Posterior vena cava (tissue), 2 donors: Measurements from ENCODE around the gene HBB. TPM values are rescaled to one million over a fixed set of nuclear protein-coding genes. Genes with fewer than 3 reads are reported as not detected.

ENCODE experiments used
- DNase-seq: peaks from one replicate; pipeline ENCODE4 v3.0.0-alpha.2; 2020; ENCODE audit warnings: low spot score
- intact Hi-C, 2 donors: fragments of 100-400 bp; cut with DNase I; formaldehyde crosslinking; loops; one replicate each; pipeline versions ENCODE4 v1.14.1 to v1.14.2; 2022 to 2023
- total RNA-seq, 2 donors: library from RNA; stranded (reverse); fragmentation: NEBNext Ultra II Directional; extraction: Animal tissue kit (Norgen Biotek cat#: 25700); gene quantifications; one replicate each; pipeline ENCODE4 v1.2.1, GENCODE V29; 2021
- donor health status: DM: yes; HTN: yes; CAD: no.
- donor health status: DM: yes; HTN: yes; CAD: no.

The HBB gene
- total RNA-seq, 2 donors from 2014 or later, result 1,053 to 3,910 TPM

GRCh38 chr11:5231111-5231510 is 4.2 kb upstream of the HBB start:
- intact Hi-C loops, result no loop called here

GRCh38 chr11:5230266-5230665 is 3.4 kb upstream of the HBB start:
- intact Hi-C loops, result no loop called here
- no peak for DNase-seq

More at GRCh38 chr11:5231111-5231510, 4.2 kb upstream of the HBB start:
- DNase-seq, result no peak

- intact Hi-C loops, result no loop called here
- no peak for DNase-seq
These were observed 2.9 kb upstream of the HBB start for GRCh38 chr11:5229796-5230195.

- intact Hi-C loops, result no loop called here
- no peak for DNase-seq
These were observed 2.5 kb upstream of the HBB start for GRCh38 chr11:5229356-5229755.

- intact Hi-C loops, result no loop called here
- DNase-seq, result no peak
These were observed 1.3 kb upstream of the HBB start for GRCh38 chr11:5228124-5228523.

- no peak for DNase-seq
- intact Hi-C loops, result no loop called here
These were observed 810 bp upstream of the HBB start for GRCh38 chr11:5227681-5228080.

- intact Hi-C loops, result no loop called here
- no peak for DNase-seq
These were observed 1.4 kb downstream of the HBB start for GRCh38 chr11:5225480-5225871.

- intact Hi-C loops, result no loop called here
- no peak for DNase-seq
These were observed 2.1 kb downstream of the HBB start for GRCh38 chr11:5224538-5225479.

GRCh38 chr11:5223686-5224085 is 3.2 kb downstream of the HBB start:
- intact Hi-C loops, result no loop called here
- DNase-seq, result no peak

GRCh38 chr11:5223146-5223545 is 3.7 kb downstream of the HBB start:
- intact Hi-C loops, result no loop called here
- no peak for DNase-seq

GRCh38 chr11:5210376-5210885 is 16.4 kb downstream of the HBB start:
- intact Hi-C loops, result no loop called here
- DNase-seq, result no peak

GRCh38 chr11:5204787-5205186 is 22.1 kb downstream of the HBB start:
- intact Hi-C loops, result loop anchor here (5.0 to 10.0 kb wide), 2 partner anchors 80 to 693 kb away; no protein-coding TSS in a partner anchor
- no peak for DNase-seq

- intact Hi-C loops, result loop anchor here (5.0 to 10.0 kb wide), 2 partner anchors 81 to 694 kb away; no protein-coding TSS in a partner anchor
- no peak for DNase-seq
These were observed 23.5 kb downstream of the HBB start for GRCh38 chr11:5203366-5203765.

- intact Hi-C loops, result loop anchor here (5.0 to 10.0 kb wide), 2 partner anchors 84 to 697 kb away; no protein-coding TSS in a partner anchor
- no peak for DNase-seq
These were observed 26.3 kb downstream of the HBB start, which contains the start of gene OR51V1 for GRCh38 chr11:5200582-5200981. TSS of gene OR51V1 (minus strand) at chr11:5200682. CDS start at chr11:5200682, 0 bp downstream.

GRCh38 chr11:5198285-5198684 is 28.6 kb downstream of the HBB start:
- no peak for DNase-seq

GRCh38 chr11:5197536-5197935 is 29.3 kb downstream of the HBB start:
- intact Hi-C loops, result no loop called here
- DNase-seq, result no peak

More at GRCh38 chr11:5198285-5198684, 28.6 kb downstream of the HBB start:
- intact Hi-C loops, result no loop called here

GRCh38 chr11:5196731-5197130 is 30.1 kb downstream of the HBB start:
- intact Hi-C loops, result no loop called here
- no peak for DNase-seq

GRCh38 chr11:5196067-5196466 is 30.8 kb downstream of the HBB start:
- intact Hi-C loops, result no loop called here

GRCh38 chr11:5192738-5193137 is 34.1 kb downstream of the HBB start:
- no peak for DNase-seq
- intact Hi-C loops, result no loop called here

More at GRCh38 chr11:5196067-5196466, 30.8 kb downstream of the HBB start:
- DNase-seq, result no peak

- intact Hi-C loops, result no loop called here
- no peak for DNase-seq
These were observed 38.7 kb downstream of the HBB start for GRCh38 chr11:5188201-5188600.
